ENCODE data around the gene HS6ST2.

HS6ST2 gene

GRCh38 chrX:132732236-132732635, 226.2 kb downstream of the HS6ST2 start:
- Mint-ChIP-seq H3K27me3 (no peaks in the 10 kb centered on the region), H3K9me3 (no peaks in the 10 kb centered on the region), H3K27ac (peak overlapping the region; percentile 1), H3K4me3 (no peak overlapping the region), H3K36me3 (ENCODE audit: low read depth) (no peaks in the 10 kb centered on the region), H3K4me1 (ENCODE audit: low read depth) (no peaks in the 10 kb centered on the region)

GRCh38 chrX:132730726-132731125, 227.7 kb downstream of the HS6ST2 start:
- Mint-ChIP-seq H3K9me3 (no peaks in the 10 kb centered on the region), H3K4me1 (ENCODE audit: low read depth) (no peaks in the 10 kb centered on the region), H3K27me3 (no peaks in the 10 kb centered on the region), H3K4me3 (no peak overlapping the region), H3K36me3 (ENCODE audit: low read depth) (no peaks in the 10 kb centered on the region), H3K27ac (no peak overlapping the region)

GRCh38 chrX:132730266-132730665, 228.2 kb downstream of the HS6ST2 start:
- no peaks in the 10 kb centered on the region for H3K9me3 Mint-ChIP-seq
- no peaks in the 10 kb centered on the region for H3K4me1 Mint-ChIP-seq (ENCODE audit: low read depth)
- H3K36me3 Mint-ChIP-seq (ENCODE audit: low read depth) = no peaks in the 10 kb centered on the region
- H3K27ac Mint-ChIP-seq = no peak overlapping the region
- no peaks in the 10 kb centered on the region for H3K27me3 Mint-ChIP-seq
- no peak overlapping the region for H3K4me3 Mint-ChIP-seq

GRCh38 chrX:132728296-132728695, 230.1 kb downstream of the HS6ST2 start:
- H3K4me1 Mint-ChIP-seq (ENCODE audit: low read depth) = no peaks in the 10 kb centered on the region
- H3K9me3 Mint-ChIP-seq = no peaks in the 10 kb centered on the region
- H3K27ac Mint-ChIP-seq = no peak overlapping the region
- no peaks in the 10 kb centered on the region for H3K27me3 Mint-ChIP-seq
- no peak overlapping the region for H3K4me3 Mint-ChIP-seq
- H3K36me3 Mint-ChIP-seq (ENCODE audit: low read depth) = no peaks in the 10 kb centered on the region

- Mint-ChIP-seq H3K27ac (no peak overlapping the region), H3K36me3 (ENCODE audit: low read depth) (no peaks in the 10 kb centered on the region), H3K4me1 (ENCODE audit: low read depth) (no peaks in the 10 kb centered on the region), H3K4me3 (no peak overlapping the region), H3K9me3 (peaks cover 5% of the 10 kb centered on the region), H3K27me3 (no peaks in the 10 kb centered on the region)
These were observed 239.9 kb downstream of the HS6ST2 start for GRCh38 chrX:132718431-132718958.

- H3K36me3 Mint-ChIP-seq (ENCODE audit: low read depth) = no peaks in the 10 kb centered on the region
- H3K27me3 Mint-ChIP-seq = no peaks in the 10 kb centered on the region
- no peaks in the 10 kb centered on the region for H3K4me1 Mint-ChIP-seq (ENCODE audit: low read depth)
- H3K9me3 Mint-ChIP-seq = peaks cover 5% of the 10 kb centered on the region
- H3K4me3 Mint-ChIP-seq = no peak overlapping the region
- no peak overlapping the region for H3K27ac Mint-ChIP-seq
These were observed 242.4 kb downstream of the HS6ST2 start for GRCh38 chrX:132716006-132716405.

- Mint-ChIP-seq H3K27ac (no peak overlapping the region), H3K4me1 (ENCODE audit: low read depth) (no peaks in the 10 kb centered on the region), H3K27me3 (no peaks in the 10 kb centered on the region), H3K4me3 (no peak overlapping the region), H3K36me3 (ENCODE audit: low read depth) (no peaks in the 10 kb centered on the region), H3K9me3 (no peaks in the 10 kb centered on the region)
These were observed 243.5 kb downstream of the HS6ST2 start for GRCh38 chrX:132714913-132715312.

GRCh38 chrX:132712350-132712749, 246.1 kb downstream of the HS6ST2 start:
- no peak overlapping the region for H3K27ac Mint-ChIP-seq
- H3K36me3 Mint-ChIP-seq (ENCODE audit: low read depth) = no peaks in the 10 kb centered on the region
- H3K27me3 Mint-ChIP-seq = no peaks in the 10 kb centered on the region
- H3K4me3 Mint-ChIP-seq = no peak overlapping the region
- H3K4me1 Mint-ChIP-seq (ENCODE audit: low read depth) = no peaks in the 10 kb centered on the region
- H3K9me3 Mint-ChIP-seq = no peaks in the 10 kb centered on the region

GRCh38 chrX:132710656-132711155, 247.7 kb downstream of the HS6ST2 start:
- no peaks in the 10 kb centered on the region for H3K27me3 Mint-ChIP-seq
- no peak overlapping the region for H3K4me3 Mint-ChIP-seq
- H3K4me1 Mint-ChIP-seq (ENCODE audit: low read depth) = no peaks in the 10 kb centered on the region
- H3K27ac Mint-ChIP-seq = no peak overlapping the region
- no peaks in the 10 kb centered on the region for H3K9me3 Mint-ChIP-seq
- no peaks in the 10 kb centered on the region for H3K36me3 Mint-ChIP-seq (ENCODE audit: low read depth)

- Mint-ChIP-seq H3K9me3 (no peaks in the 10 kb centered on the region), H3K4me3 (no peak overlapping the region), H3K27ac (no peak overlapping the region), H3K27me3 (no peaks in the 10 kb centered on the region), H3K4me1 (ENCODE audit: low read depth) (no peaks in the 10 kb centered on the region), H3K36me3 (ENCODE audit: low read depth) (no peaks in the 10 kb centered on the region)
These were observed 249.9 kb downstream of the HS6ST2 start for GRCh38 chrX:132708529-132708928.

- H3K9me3 Mint-ChIP-seq = no peaks in the 10 kb centered on the region
- H3K36me3 Mint-ChIP-seq (ENCODE audit: low read depth) = no peaks in the 10 kb centered on the region
- no peaks in the 10 kb centered on the region for H3K4me1 Mint-ChIP-seq (ENCODE audit: low read depth)
- no peak overlapping the region for H3K4me3 Mint-ChIP-seq
- peaks cover 9% of the 10 kb centered on the region for H3K27me3 Mint-ChIP-seq
- H3K27ac Mint-ChIP-seq = no peak overlapping the region
These were observed 253.7 kb downstream of the HS6ST2 start for GRCh38 chrX:132704769-132705168.

GRCh38 chrX:132694382-132694781, 264.0 kb downstream of the HS6ST2 start:
- Mint-ChIP-seq H3K4me3 (no peak overlapping the region), H3K4me1 (ENCODE audit: low read depth) (no peaks in the 10 kb centered on the region), H3K27me3 (peaks cover 7% of the 10 kb centered on the region), H3K36me3 (ENCODE audit: low read depth) (no peaks in the 10 kb centered on the region), H3K9me3 (no peaks in the 10 kb centered on the region), H3K27ac (no peak overlapping the region)

GRCh38 chrX:132692526-132692925, 265.9 kb downstream of the HS6ST2 start:
- H3K27me3 Mint-ChIP-seq = peaks cover 7% of the 10 kb centered on the region
- H3K9me3 Mint-ChIP-seq = no peaks in the 10 kb centered on the region
- no peak overlapping the region for H3K27ac Mint-ChIP-seq
- H3K36me3 Mint-ChIP-seq (ENCODE audit: low read depth) = no peaks in the 10 kb centered on the region
- H3K4me1 Mint-ChIP-seq (ENCODE audit: low read depth) = no peaks in the 10 kb centered on the region
- no peak overlapping the region for H3K4me3 Mint-ChIP-seq

GRCh38 chrX:132692066-132692465, 266.4 kb downstream of the HS6ST2 start:
- Mint-ChIP-seq H3K9me3 (no peaks in the 10 kb centered on the region), H3K4me1 (ENCODE audit: low read depth) (no peaks in the 10 kb centered on the region), H3K36me3 (ENCODE audit: low read depth) (no peaks in the 10 kb centered on the region), H3K27ac (no peak overlapping the region), H3K4me3 (no peak overlapping the region), H3K27me3 (peaks cover 6% of the 10 kb centered on the region)

GRCh38 chrX:132689612-132690563, 268.5 kb downstream of the HS6ST2 start:
- Mint-ChIP-seq H3K9me3 (no peaks in the 10 kb centered on the region), H3K4me1 (ENCODE audit: low read depth) (no peaks in the 10 kb centered on the region), H3K27me3 (peaks cover 2% of the 10 kb centered on the region), H3K36me3 (ENCODE audit: low read depth) (no peaks in the 10 kb centered on the region), H3K4me3 (no peak overlapping the region), H3K27ac (no peak overlapping the region)
